Iris pigment epithelial cell (primary cell): Measurements from ENCODE around the gene TSPAN5.
"Not testable (repeated sequence)": the region's sequence is repeated elsewhere in the genome, so short reads cannot be mapped to it uniquely, and the experiment has no call there.

Experiments
- DNase-seq: peaks from one replicate; pipeline ENCODE4 v3.0.0-alpha.2; 2011; ENCODE audit warnings: low read depth

Gene TSPAN5

GRCh38 chr4:98496152-98496845 is 162.1 kb downstream of the TSPAN5 start:
- DNase-seq: no peak

DNA sequence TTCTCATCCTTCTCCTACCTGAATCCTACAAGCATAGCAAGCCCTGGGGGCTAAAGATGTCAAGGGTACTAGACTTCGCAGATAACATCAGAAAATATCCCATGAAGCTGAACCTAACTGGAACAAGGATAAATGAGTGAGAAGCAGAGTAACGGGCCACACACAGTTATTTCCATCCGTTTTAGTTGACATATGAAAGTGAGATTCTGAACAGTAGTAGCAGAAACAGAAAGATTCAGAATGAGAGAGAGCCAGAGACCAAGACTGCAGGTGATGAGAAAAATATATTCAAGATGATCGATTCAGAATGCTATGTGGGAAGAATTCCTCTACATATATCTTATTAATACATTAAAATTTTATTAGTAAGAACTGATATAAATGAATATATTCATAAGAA is 165.1 kb downstream of the TSPAN5 start:
- DNase-seq: no peak

GRCh38 chr4:98491899-98492559 is 166.4 kb downstream of the TSPAN5 start:
- peak; percentile 75 for DNase-seq

GRCh38 chr4:98490251-98490650 is 168.2 kb downstream of the TSPAN5 start:
- no peak for DNase-seq

GRCh38 chr4:98485816-98486345 is 172.5 kb downstream of the TSPAN5 start:
- DNase-seq: no peak

DNA sequence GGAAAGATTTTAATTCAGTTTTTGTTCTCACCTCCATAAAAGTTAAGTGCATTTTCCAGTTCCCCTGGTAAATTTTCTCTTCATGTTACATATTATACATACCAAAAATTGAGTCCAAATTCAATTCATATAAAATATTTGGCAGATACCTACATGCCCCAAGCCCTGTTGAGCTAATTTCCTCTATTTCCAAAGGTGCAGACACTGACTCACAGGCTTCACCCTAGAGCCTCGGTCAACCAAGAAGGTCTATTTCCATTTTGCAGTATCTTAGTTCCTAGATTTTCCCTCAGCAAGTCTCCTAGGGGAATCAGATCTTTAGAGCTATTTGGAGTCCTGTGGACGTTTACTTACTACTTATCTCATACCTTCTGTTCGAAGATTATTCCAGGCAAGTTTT is 174.4 kb downstream of the TSPAN5 start:
- DNase-seq: peak; percentile 61

DNA sequence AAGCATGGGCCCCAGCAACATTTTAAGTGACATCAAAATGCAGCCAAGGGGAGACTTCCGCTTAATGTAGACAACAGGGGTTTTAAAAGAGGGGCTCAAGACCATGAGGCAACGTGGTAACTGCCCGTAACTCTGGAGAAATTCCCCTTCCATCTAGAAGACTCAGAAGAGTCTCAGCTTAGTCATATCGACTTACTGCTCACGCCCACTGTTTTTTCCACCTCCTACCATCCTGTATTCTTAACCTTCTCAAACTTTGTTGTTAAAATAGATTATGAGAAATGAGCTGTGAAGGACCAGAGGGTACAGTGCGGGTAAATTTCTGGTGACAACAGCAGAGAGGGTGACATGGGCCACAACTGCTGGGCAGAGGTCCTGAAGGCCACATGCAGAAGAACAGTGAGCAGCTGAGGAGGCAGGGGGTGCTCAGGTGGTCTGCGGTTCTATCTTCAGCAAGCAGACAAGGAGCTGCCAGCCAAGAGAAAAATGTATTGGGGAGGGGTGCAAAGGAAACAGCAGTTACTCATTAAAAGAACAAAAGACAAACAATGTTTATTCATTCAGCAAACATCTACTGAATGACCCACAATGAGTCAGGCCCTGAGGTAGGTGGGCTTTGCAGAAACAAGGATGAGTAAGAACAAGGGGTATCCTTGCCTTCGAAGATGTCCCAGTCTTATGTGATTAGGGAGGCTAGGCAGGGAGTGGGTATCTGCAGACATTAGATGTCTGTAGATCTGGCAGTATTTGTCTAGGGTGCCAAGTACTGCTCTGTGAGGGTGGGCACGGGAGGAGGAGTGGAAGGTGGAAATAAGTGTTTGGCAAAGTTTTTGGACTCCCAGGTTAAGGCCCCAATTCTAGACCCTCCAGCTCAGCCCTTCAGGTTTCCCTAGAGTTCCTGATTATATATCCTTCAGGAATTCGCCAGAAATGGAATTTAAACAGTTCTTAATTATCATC is 175.3 kb downstream of the TSPAN5 start:
- peak; percentile 63 for DNase-seq

GRCh38 chr4:98482503-98482846 is 175.9 kb downstream of the TSPAN5 start:
- no peak for DNase-seq

DNA sequence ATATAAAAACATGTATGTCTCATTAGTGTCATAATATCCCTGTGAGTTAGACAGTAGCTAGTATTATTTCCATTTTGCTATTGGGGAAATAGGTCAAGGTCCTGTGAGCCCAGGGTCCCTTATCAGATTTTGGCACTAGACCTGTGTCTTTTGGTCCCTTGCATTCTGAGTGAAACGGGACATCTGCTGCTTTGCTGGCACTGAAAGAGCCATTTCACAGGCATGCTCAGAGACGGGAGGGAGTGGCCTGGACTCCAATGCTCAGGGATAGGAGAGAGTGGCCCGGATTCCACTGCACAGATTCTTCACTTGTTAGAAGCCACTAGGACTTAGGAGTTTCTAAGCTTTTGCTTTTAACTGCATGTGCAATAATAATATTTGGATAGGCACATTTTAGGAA is 177.2 kb downstream of the TSPAN5 start:
- DNase-seq: no peak

DNA sequence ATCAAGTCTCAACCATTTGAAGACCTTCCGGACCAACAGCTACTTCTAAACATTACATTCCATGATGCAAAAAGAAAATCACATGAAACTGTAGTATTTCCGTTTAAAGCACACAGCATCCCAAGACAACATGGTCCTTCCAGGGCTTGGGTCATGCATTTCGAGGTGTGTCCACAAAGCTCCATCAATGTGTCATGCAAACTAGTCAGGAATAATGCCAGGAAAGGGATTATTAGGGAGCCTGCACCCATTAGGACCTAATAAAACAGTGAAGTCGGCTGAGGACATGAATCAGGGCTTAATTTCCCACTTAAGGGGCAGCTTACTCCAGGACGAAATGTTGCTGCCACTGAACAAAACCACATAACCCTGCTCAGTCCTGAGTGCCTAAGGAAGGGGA is 177.9 kb downstream of the TSPAN5 start:
- no peak for DNase-seq

- DNase-seq: not testable (repeated sequence)
Observed at GRCh38 chr4:98479590-98479989, 178.8 kb downstream of the TSPAN5 start.

GRCh38 chr4:98476891-98477290 is 181.5 kb downstream of the TSPAN5 start:
- no peak for DNase-seq

DNA sequence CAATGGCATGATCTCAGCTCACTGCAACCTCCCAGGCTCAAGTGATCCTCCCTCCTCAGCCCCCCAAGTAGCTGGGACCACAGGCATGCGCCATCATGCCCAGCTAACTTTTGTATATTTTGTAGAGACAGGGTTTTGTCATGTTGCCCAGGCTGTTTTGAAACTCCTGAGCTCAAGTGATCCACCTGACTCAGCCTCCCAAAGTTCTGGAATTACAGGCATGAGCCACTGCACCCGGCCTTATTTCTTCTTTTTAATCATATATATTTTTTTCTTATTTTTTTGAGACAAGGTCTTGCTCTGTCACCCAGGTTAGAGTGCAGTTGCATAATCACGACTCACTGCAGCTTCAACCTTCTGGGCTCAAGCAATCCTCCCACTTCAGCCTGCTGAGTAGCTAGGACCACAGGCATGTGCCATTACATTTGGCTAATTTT is 184.0 kb downstream of the TSPAN5 start:
- peak; percentile 86 for DNase-seq

DNA sequence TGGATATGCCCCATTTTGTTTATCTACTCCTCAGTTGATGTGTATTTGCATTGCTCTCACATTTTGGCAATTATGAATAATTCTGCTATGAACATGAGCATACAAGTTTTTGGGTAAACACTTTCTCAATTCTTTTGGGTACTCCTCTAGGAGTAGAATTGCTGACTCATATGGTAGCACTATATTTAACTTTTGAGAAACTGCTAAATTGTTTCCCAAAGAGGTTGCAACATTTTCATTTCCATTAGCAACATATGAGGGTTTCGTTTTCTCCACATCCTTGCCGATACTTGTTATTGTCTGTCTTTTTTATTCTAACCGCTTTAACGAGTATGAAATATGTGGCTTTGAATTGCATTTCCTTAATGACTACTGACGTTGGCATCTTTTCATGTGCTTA is 185.4 kb downstream of the TSPAN5 start:
- DNase-seq: peak; percentile 24

DNA sequence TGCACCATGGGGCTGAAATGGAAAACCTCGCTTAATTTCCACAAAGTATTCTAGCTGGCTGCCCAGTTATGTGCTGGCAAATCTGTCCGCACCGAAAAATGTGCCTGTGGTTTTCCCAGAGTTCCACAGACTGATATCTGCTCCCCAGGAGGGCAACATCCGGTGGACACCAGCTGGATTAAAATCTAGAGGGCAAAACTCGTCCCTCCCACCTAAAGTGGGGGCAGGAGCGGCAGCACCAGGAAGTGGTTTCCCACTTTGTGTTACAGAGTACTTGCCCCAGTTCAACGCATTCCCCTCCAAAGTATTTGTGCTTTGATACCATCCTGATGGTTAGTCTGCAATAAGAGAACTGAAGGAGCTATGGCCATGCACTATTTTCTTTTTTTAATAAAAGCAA is 187.6 kb downstream of the TSPAN5 start:
- DNase-seq: peak; percentile 56

- no peak for DNase-seq
Observed at GRCh38 chr4:98470366-98470765, 188.0 kb downstream of the TSPAN5 start.

GRCh38 chr4:98469771-98470170 is 188.6 kb downstream of the TSPAN5 start:
- peak; percentile 39 for DNase-seq

DNA sequence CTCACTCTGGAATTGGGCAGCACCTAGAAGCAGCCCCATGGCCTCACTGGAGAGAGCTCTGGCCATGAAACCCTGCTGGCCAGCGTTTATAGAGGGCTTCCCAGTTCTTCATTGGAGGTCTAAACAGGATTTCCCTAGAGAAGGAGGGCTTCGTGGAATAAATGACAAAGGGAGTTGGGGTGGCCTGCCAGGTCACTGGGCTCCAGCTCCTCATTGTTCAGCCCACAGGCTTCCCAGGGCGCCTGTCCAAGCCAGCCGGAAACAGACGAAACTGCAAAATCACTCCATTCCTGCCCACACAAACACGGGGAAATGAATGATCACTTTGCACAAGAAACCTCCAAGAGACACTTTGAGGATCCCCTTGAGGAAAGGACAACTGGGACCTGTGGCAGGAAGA is 189.7 kb downstream of the TSPAN5 start:
- DNase-seq: peak; percentile 70

DNA sequence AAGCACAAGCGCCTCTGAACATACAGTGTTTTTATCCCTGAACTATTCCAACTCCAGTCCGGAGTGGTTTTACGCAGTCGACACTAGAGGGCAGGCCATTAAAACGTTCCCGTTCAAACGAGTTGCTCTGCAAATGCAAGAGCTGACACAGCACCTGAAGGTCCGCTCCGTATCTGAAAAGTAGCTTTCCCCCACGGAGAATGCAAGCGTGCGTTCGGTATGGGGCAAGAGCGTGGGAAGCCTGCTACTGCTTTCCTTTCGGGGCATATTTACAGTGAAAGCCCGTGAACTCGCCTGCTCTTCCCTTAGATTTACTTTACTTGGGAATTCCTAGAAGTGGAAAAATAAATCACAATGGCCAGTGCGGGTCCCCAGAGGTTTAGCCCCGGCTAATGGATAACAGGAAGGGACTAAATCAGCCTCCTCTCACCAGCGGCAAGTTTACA is 190.8 kb downstream of the TSPAN5 start:
- peak; percentile 96 for DNase-seq

DNA sequence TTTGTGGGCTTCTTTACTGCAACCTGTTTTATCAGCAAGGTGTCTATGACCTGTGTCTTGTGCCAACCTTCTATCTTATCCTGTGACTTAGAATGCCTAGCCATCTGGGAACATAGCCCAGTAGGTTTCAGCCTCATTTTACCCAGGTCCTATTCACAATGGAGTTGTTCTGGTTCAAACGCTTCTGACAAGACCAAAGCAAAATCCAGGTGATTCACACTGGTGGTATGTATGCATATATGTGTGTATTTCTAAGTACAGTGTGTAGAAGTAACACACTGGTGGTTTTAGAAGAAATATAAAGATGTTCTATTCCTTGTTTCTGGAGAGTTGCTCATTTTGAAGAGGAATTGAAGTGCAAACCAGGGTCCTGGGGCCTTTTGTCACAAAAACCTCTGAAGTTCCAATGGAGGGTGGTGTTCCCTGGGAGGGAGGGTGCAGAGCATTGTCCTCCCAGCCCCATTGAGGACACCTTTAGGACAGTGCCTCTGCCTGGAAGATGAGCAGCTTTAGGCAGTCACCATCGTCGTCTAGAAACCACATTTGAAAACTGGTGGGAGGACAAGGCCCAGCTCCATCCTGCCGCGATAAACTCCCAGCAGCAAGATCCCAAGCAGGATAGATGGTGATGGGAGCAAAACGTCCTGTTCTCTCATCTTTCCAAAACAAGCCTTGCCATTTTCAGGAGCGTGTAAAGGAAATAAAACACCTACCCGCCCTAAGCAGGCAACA is 191.4 kb downstream of the TSPAN5 start:
- peak; percentile 64 for DNase-seq

GRCh38 chr4:98462487-98462886 is 195.9 kb downstream of the TSPAN5 start:
- DNase-seq: no peak
